Kidney epithelial cell (primary cell): ENCODE results near the gene EML4. TPM values are rescaled to one million over a fixed set of nuclear protein-coding genes. Genes with fewer than 3 reads are reported as not detected.

Source experiments
- DNase-seq: peaks from one replicate; pipeline ENCODE4 v3.0.0-alpha.2; 2010; ENCODE audit warnings: low read depth
- H3K27me3 ChIP-seq: 2 replicates; pipeline ENCODE4 v1.6.0; 2011; ENCODE audit warnings: low read length; ENCODE audit not compliant: control insufficient read depth, insufficient read depth
- H3K36me3 ChIP-seq: 2 replicates; pipeline ENCODE4 v1.5.1; 2011; ENCODE audit warnings: low read length; ENCODE audit not compliant: control insufficient read depth, insufficient read depth
- H3K4me3 ChIP-seq: 2 replicates; pipeline ENCODE4 v1.5.1; 2011; ENCODE audit warnings: low read depth, mild to moderate bottlenecking, control low read depth, low read length
- total RNA-seq: library from RNA; depleted of rRNA; stranded (reverse); fragments of >200 nt; gene quantifications from 2 replicates; pipeline ENCODE4 v1.2.3, GENCODE V29; 2015
- TF ChIP-seq, protein P1 (sequence below): IDR thresholded peaks from 2 replicates; pipeline ENCODE4 v1.5.1; 2011; ENCODE audit warnings: mild to moderate bottlenecking, moderate library complexity, low read length, control low read depth, inconsistent platforms; ENCODE audit not compliant: insufficient read depth, poor library complexity, severe bottlenecking

EML4 gene
- total RNA-seq, 1 donor from 2014 or later: 33.8 TPM

DNA sequence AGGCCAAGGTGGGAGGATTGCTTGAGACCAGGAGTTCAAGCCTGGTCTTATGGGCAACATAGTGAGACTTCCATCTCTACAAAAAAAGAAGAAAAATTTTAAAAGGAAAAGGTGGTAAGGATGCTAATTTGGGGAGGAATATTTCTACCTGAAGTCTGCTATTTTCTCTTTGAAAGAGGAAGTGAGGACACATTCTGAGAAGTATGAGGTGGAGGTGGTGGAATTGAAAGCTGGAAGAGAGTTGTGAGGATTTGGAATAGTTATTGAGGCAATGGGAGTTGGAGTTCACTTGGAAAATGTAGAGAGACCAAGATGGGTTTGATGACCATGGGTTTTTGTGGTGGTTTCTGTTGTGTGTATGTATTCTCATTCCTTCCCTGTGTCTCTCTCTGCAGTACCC lies 29.3 kb downstream of the EML4 start:
- DNase-seq: no peak
- H3K4me3 ChIP-seq: no peak overlapping the region
- H3K27me3 ChIP-seq: no peaks in the 10 kb centered on the region
- TF ChIP-seq, protein P1, sequence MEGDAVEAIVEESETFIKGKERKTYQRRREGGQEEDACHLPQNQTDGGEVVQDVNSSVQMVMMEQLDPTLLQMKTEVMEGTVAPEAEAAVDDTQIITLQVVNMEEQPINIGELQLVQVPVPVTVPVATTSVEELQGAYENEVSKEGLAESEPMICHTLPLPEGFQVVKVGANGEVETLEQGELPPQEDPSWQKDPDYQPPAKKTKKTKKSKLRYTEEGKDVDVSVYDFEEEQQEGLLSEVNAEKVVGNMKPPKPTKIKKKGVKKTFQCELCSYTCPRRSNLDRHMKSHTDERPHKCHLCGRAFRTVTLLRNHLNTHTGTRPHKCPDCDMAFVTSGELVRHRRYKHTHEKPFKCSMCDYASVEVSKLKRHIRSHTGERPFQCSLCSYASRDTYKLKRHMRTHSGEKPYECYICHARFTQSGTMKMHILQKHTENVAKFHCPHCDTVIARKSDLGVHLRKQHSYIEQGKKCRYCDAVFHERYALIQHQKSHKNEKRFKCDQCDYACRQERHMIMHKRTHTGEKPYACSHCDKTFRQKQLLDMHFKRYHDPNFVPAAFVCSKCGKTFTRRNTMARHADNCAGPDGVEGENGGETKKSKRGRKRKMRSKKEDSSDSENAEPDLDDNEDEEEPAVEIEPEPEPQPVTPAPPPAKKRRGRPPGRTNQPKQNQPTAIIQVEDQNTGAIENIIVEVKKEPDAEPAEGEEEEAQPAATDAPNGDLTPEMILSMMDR: no peak
- no peaks in the 10 kb centered on the region for H3K36me3 ChIP-seq

DNA sequence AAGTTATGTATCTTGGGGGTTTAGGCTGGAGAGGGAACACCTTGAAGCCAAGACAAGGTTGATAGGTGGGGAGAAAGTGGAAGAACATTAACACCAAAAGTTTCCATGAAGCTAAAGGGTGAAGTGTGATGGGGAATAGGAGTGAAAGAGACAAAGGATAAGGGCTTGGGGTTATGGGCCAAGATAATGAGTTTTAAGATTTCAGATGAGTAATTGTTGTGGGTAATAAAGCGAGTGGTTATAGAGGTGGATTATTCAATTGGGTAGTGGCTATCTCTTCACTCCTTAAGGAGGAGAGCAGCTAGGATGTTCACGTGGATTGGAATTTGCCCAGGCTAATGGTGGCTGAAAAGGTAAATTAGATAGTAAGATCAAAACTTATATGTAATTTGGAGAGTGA lies 29.8 kb downstream of the EML4 start:
- DNase-seq: no peak
- H3K4me3 ChIP-seq: no peak overlapping the region
- no peaks in the 10 kb centered on the region for H3K27me3 ChIP-seq
- TF ChIP-seq, protein P1: no peak
- no peaks in the 10 kb centered on the region for H3K36me3 ChIP-seq

DNA sequence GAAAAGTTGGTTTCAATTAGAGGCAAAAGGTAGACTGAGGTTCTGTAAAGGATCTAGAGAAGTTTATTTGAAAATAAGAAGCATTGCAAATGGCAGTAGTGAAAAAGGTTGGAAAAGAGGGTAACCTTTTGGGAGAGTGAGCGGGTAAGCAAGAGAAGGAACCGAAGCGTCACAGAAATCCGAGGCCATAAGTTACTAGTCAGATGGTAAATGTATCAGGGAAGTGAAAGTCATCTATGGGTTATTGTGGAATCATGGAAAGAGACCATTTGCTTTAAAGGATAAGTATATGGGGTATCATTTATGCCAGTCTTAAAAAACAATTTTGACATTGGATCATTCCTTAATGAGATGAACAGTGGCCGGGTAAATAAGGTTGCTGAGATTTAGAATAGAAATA lies 30.5 kb downstream of the EML4 start:
- H3K27me3 ChIP-seq: no peaks in the 10 kb centered on the region
- H3K4me3 ChIP-seq: no peak overlapping the region
- no peaks in the 10 kb centered on the region for H3K36me3 ChIP-seq
- no peak for DNase-seq
- TF ChIP-seq, protein P1: no peak

DNA sequence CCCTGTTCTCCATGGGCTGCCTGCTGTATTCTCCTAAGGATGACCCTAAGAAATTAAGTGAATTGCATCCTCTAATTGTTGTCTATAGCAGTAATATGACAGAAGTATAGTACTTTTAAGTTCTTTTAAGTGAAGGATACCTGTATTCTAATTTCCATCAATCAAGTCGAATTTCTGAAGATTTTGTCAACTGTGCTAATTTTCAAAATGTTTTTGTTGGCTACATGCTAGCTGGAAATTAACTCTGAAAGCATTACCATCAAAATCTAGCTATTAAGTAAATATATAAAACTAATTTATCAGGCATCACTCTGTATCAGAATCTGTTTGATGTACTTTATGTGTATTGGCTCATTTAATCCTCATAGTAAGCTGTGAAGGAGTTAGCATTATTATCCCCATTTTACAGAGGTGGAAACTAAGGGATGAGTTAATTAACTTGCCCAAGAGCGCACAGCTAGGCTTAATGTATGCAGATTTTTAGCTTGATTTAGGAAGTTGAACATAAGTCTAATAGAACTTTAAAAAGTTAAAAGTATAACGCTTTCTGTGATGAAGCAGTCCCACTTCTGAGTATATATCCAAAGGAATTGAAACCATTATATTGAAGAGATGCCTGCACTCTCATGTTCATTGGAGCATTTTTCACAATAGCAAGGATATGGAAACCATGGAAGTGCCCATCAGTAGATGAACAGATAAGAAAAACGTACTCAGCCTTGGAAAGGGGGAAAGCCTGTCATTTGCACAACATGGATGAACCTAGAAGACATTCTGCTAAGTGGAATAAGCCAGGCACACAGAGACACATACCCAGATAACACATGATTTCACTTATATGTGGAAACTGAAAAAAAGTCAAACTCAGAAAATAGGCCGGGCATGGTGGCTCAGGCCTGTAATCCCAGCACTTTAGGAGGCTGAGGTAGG lies 32.0 kb downstream of the EML4 start:
- no peak overlapping the region for H3K4me3 ChIP-seq
- H3K27me3 ChIP-seq: no peaks in the 10 kb centered on the region
- DNase-seq: no peak
- TF ChIP-seq, protein P1: no peak
- H3K36me3 ChIP-seq: no peaks in the 10 kb centered on the region

DNA sequence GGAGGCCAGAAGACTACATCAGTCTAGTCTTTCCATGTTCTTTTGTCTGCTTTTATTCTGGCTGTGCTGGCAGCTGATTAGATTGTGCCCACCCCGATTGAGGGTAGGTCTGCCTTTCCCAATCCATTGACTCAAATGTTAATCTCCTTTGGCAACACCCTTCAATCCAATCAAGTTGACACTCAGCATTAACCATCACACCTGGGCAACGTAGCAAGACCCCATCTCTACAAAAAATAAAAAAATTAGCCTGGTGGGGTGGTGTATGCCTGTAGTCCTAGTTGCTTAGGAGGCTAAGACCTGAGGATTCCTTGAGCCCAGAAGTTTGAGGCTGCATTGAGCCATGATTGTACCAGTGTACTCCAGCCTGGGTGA lies 33.5 kb downstream of the EML4 start:
- TF ChIP-seq, protein P1: no peak
- Histone ChIP-seq H3K27me3 (no peaks in the 10 kb centered on the region), H3K4me3 (no peak overlapping the region), H3K36me3 (no peaks in the 10 kb centered on the region)
- no peak for DNase-seq

DNA sequence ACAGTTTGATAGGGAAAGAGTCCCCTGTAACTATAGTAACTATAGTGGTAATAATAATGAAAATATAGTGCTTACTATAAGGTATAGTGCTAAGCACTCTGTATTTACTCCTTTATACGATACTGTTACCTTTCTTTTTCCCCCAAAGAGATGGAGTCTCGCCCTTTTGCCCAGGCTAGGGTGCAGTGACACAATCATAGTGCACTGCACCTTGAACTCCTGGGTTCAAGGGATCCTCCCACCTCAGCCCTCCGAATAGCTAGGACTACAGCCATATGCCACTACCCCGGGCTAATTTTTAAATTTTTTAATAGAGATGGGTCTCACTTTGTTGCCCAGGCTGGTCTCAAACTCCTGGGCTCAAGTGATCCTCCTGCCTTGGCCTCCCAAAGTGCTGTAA lies 34.6 kb downstream of the EML4 start:
- TF ChIP-seq, protein P1: no peak
- H3K4me3 ChIP-seq: no peak overlapping the region
- H3K27me3 ChIP-seq: no peaks in the 10 kb centered on the region
- no peak for DNase-seq
- H3K36me3 ChIP-seq: no peaks in the 10 kb centered on the region
